Measurements from ENCODE around the gene ZC3HAV1. TPM values are rescaled to one million over a fixed set of nuclear protein-coding genes. Genes with fewer than 3 reads are reported as not detected.

The ZC3HAV1 gene
- 22.7 to 30.5 TPM (median 27.8 TPM) in 5 replicates for total RNA-seq (2022; extraction: Qiagen RNA extraction; ENCODE audit: low read depth)

DNA sequence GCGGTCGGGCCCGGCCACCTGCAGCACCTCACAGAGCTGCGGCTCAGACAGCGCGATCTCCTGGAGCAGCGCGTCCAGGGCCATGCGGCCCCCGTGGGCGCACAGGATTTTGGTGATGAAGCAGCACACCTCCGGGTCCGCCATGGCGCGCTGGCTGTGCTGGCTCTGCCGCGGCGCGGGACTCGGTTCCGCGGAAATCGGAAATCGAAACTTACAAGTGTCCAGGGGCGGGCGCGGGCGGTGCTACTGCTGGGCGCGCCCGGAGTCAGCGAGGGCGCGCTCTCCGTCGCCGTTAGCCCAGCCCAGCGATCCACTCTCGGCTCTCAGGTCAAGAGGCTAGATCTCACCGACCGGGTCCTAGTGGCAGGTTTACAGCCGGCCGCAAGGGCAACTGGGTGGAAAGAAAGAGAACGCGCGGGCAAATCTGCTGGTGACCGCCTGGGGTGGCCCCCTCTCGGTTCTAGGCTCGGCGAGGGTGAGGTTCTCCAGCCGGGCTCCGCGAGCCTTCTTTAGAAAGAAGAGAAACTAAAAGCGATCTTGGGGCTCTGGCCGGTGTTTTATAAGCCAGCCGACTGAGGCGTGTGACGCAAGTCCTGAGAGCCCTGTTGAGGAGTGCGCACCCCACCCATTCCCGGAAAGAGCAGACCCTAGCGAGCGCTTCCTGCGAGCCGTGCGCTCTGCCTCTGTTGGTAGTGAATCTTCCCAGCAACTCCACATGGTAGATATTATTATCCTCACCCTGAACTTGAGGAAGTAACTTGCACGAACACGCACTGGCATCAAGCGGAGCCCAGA, at the start of gene ZC3HAV1:
Gene ZC3HAV1, minus strand, starts transcription at position 533 of the 795 bp plus-strand sequence. Its CDS starts 389 bp downstream, at position 144.

DNA sequence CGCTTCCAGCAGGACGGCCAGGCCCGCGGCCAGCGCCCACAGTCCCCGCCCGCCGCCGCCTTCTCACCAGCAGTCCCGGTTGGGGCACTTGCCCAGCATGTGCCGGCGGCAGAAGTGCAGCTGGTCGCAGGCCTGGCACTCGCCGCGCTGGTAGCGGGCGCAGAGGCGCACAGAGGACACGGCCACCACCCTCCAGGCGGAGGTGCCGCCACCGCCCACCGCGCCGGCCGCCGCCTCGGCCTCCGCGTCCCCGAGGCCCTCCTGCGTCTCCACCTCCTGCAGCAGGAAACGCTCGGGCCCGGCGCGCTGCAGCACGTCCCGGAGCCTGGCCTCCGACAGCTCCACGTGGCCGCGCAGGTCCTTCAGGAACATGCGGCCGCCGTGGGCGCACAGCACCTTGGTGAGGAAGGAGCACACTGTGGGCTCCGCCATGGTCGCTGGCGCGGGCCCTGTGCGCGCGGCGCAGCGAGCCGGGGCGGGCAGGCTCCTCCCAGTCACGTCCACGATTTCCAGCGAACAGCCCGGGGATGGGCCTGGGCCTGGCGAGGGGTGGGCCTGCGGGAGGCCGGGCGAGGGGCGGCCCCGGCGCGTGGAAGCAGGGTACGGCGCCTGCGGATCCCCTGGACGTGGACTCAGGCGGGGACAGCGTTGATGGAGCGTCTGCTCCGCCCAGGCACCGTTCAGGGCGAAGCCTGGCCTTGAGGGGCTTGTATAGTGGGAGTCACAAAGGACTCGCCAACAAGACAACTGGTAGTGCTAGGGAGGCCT, 73.8 kb downstream of the ZC3HAV1 start, which contains the start of gene ZC3HAV1L:
Gene ZC3HAV1L, minus strand, starts transcription at position 457 of the 768 bp plus-strand sequence. Its CDS starts 25 bp downstream, at position 432.

Other genes with a start within 250 kb of the ZC3HAV1 start
- gene KIAA1549, start 128.3 kb downstream of the ZC3HAV1 start, total RNA-seq (2022; extraction: Qiagen RNA extraction; ENCODE audit: low read depth): 5.7 to 8.2 TPM (median 7.2 TPM) in 5 replicates
- gene ZC3HAV1L, start 73.7 kb downstream of the ZC3HAV1 start, total RNA-seq (2022; extraction: Qiagen RNA extraction; ENCODE audit: low read depth): 3.3 to 8.4 TPM (median 6.8 TPM) in 5 replicates
- 1.2 to 3.9 TPM (median 2.7 TPM) in 5 replicates for gene UBN2, start 121.5 kb upstream of the ZC3HAV1 start, total RNA-seq (2022; extraction: Qiagen RNA extraction; ENCODE audit: low read depth)
- 15.8 to 39.1 TPM (median 30.3 TPM) in 5 replicates for gene FMC1, start 231.6 kb upstream of the ZC3HAV1 start, total RNA-seq (2022; extraction: Qiagen RNA extraction; ENCODE audit: low read depth)

Measured in A549 treated with RU486 at 1 μM for 4 hours (cell line).